ENCODE measurements around the gene VAC14. TPM values are rescaled to one million over a fixed set of nuclear protein-coding genes. Genes with fewer than 3 reads are reported as not detected.
A peak's percentile ranks its signal among the peaks of the same experiment; 100 is the strongest.

VAC14 gene
- total and polyA plus RNA-seq, 2 experiments from 2014 or later, result 27.1 to 32.4 TPM

- 42 to 44% methylated on average over 15 of the region's 15 CpGs for WGBS, 2 experiments (ENCODE audit: low coverage in 1 of 2, low lambda C conversion rate in 2 of 2, missing lambda C conversion rate in 2 of 2)
- Histone ChIP-seq H2AFZ (no peak overlapping the region), H3K27me3 (replicated peaks; ENCODE audit: insufficient read depth) (no peaks in the 10 kb centered on the region), H3K9ac (no peak overlapping the region), H3K9me3 (ENCODE audit: low read depth) (no peaks in the 10 kb centered on the region), H3K27ac (no peak overlapping the region), H3K4me2 (ENCODE audit: unreplicated experiment) (no peak overlapping the region), H3K79me2 (ENCODE audit: insufficient read depth) (no peaks in the 10 kb centered on the region), H3K36me3 (ENCODE audit: low read depth) (no peaks in the 10 kb centered on the region), H3K9me2 (ENCODE audit: insufficient read depth) (no peaks in the 10 kb centered on the region), H3K4me3 (no peak overlapping the region), H4K20me1 (ENCODE audit: insufficient read depth) (no peaks in the 10 kb centered on the region), H3K4me1 (ENCODE audit: insufficient read depth) (peaks cover 24% of the 10 kb centered on the region), H3F3A (ENCODE audit: insufficient read depth) (peaks cover 22% of the 10 kb centered on the region)
- in situ Hi-C loops (cut with MboI), result loop anchor here (10.0 to 25.0 kb wide), 2 partner anchors 226 to 384 kb away; no protein-coding TSS in a partner anchor
- DNase-seq, result peak; percentile 66
- no peak for TF ChIP-seq EZH2 (IDR thresholded peaks at IDR 0.05; ENCODE audit: insufficient read depth, poor library complexity, severe bottlenecking)
- TF ChIP-seq EZH2phosphoT487 (IDR thresholded peaks at IDR 0.05; ENCODE audit: insufficient read depth, low read depth), result no peak
Observed at GRCh38 chr16:70770626-70771552, 30.1 kb downstream of the VAC14 start.

GRCh38 chr16:70770291-70770625 is 30.7 kb downstream of the VAC14 start:
- Histone ChIP-seq H3K9me3 (ENCODE audit: low read depth) (no peaks in the 10 kb centered on the region), H3K4me3 (no peak overlapping the region), H3K36me3 (ENCODE audit: low read depth) (no peaks in the 10 kb centered on the region), H3K4me1 (ENCODE audit: insufficient read depth) (peaks cover 24% of the 10 kb centered on the region), H3K4me2 (ENCODE audit: unreplicated experiment) (no peak overlapping the region), H3K27me3 (replicated peaks; ENCODE audit: insufficient read depth) (no peaks in the 10 kb centered on the region), H3K9me2 (ENCODE audit: insufficient read depth) (no peaks in the 10 kb centered on the region), H2AFZ (no peak overlapping the region), H3K9ac (no peak overlapping the region), H3K79me2 (ENCODE audit: insufficient read depth) (no peaks in the 10 kb centered on the region), H4K20me1 (ENCODE audit: insufficient read depth) (no peaks in the 10 kb centered on the region), H3K27ac (no peak overlapping the region), H3F3A (ENCODE audit: insufficient read depth) (peaks cover 22% of the 10 kb centered on the region)
- no peak for TF ChIP-seq EZH2 (IDR thresholded peaks at IDR 0.05; ENCODE audit: insufficient read depth, poor library complexity, severe bottlenecking)
- in situ Hi-C loops (cut with MboI), result loop anchor here (10.0 to 25.0 kb wide), 2 partner anchors 225 to 383 kb away; no protein-coding TSS in a partner anchor
- DNase-seq, result no peak
- WGBS, 2 experiments (ENCODE audit: low coverage in 1 of 2, low lambda C conversion rate in 2 of 2, missing lambda C conversion rate in 2 of 2), result 84 to 89% methylated on average over 9 of the region's 9 CpGs

- Histone ChIP-seq H3K79me2 (ENCODE audit: insufficient read depth) (no peaks in the 10 kb centered on the region), H3K9ac (no peak overlapping the region), H2AFZ (no peak overlapping the region), H4K20me1 (ENCODE audit: insufficient read depth) (no peaks in the 10 kb centered on the region), H3K9me2 (ENCODE audit: insufficient read depth) (no peaks in the 10 kb centered on the region), H3K9me3 (ENCODE audit: low read depth) (no peaks in the 10 kb centered on the region), H3K4me3 (no peak overlapping the region), H3K27ac (no peak overlapping the region), H3K36me3 (ENCODE audit: low read depth) (no peaks in the 10 kb centered on the region), H3K4me1 (ENCODE audit: insufficient read depth) (peaks cover 24% of the 10 kb centered on the region), H3K27me3 (replicated peaks; ENCODE audit: insufficient read depth) (no peaks in the 10 kb centered on the region), H3F3A (ENCODE audit: insufficient read depth) (peaks cover 22% of the 10 kb centered on the region), H3K4me2 (ENCODE audit: unreplicated experiment) (no peak overlapping the region)
- no peak for TF ChIP-seq EZH2 (IDR thresholded peaks at IDR 0.05; ENCODE audit: insufficient read depth, poor library complexity, severe bottlenecking)
- TF ChIP-seq EZH2phosphoT487 (IDR thresholded peaks at IDR 0.05; ENCODE audit: insufficient read depth, low read depth), result no peak
- DNase-seq, result no peak
- 89 to 90% methylated on average over 8 of the region's 8 CpGs for WGBS, 2 experiments (ENCODE audit: low coverage in 1 of 2, low lambda C conversion rate in 2 of 2, missing lambda C conversion rate in 2 of 2)
- in situ Hi-C loops (cut with MboI), result loop anchor here (10.0 to 25.0 kb wide), 2 partner anchors 225 to 382 kb away; no protein-coding TSS in a partner anchor
Observed at GRCh38 chr16:70769761-70770160, 31.2 kb downstream of the VAC14 start.

DNA sequence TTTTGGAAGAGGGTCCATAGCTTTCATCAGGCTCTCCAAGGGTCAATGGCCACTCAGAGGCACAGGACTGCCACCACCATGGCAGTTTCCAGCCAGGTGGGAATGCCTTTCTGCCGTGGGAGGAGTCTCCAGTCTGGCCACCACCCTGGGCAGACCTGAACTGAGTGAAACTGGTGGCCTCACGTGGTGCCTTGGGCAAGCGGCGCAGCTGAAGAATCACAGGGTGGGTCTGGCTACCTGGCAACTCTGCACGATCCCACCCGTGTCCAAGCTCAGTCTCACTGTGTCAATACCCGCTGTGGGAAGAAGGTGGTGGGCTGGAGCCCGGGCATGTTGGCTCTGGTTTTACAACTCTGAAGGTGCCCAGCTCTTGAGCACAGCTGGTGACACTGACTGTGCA is 31.8 kb downstream of the VAC14 start:
- Histone ChIP-seq H3K4me3 (no peak overlapping the region), H2AFZ (no peak overlapping the region), H3K27me3 (replicated peaks; ENCODE audit: insufficient read depth) (no peaks in the 10 kb centered on the region), H3F3A (ENCODE audit: insufficient read depth) (peaks cover 22% of the 10 kb centered on the region), H3K9ac (no peak overlapping the region), H3K4me1 (ENCODE audit: insufficient read depth) (peaks cover 24% of the 10 kb centered on the region), H3K79me2 (ENCODE audit: insufficient read depth) (no peaks in the 10 kb centered on the region), H3K9me2 (ENCODE audit: insufficient read depth) (no peaks in the 10 kb centered on the region), H3K27ac (no peak overlapping the region), H3K4me2 (ENCODE audit: unreplicated experiment) (no peak overlapping the region), H4K20me1 (ENCODE audit: insufficient read depth) (no peaks in the 10 kb centered on the region), H3K9me3 (ENCODE audit: low read depth) (no peaks in the 10 kb centered on the region), H3K36me3 (ENCODE audit: low read depth) (no peaks in the 10 kb centered on the region)
- 91% methylated on average over 8 of the region's 8 CpGs for WGBS, 2 experiments (ENCODE audit: low coverage in 1 of 2, low lambda C conversion rate in 2 of 2, missing lambda C conversion rate in 2 of 2)
- TF ChIP-seq EZH2phosphoT487 (IDR thresholded peaks at IDR 0.05; ENCODE audit: insufficient read depth, low read depth) (no peak), EZH2 (IDR thresholded peaks at IDR 0.05; ENCODE audit: insufficient read depth, poor library complexity, severe bottlenecking) (no peak)
- DNase-seq, result no peak
- in situ Hi-C loops (cut with MboI), result loop anchor here (25.0 kb wide), 1 partner anchor 382 kb away; no protein-coding TSS in a partner anchor

Data from GM23248 (cell line).